ENCODE measurements around the gene SPATA20. TPM values are rescaled to one million over a fixed set of nuclear protein-coding genes. Genes with fewer than 3 reads are reported as not detected.

Gene SPATA20
- total RNA-seq, 4 donors from 2014 or later: 27.6 to 56.0 (median 40.6) TPM

DNA sequence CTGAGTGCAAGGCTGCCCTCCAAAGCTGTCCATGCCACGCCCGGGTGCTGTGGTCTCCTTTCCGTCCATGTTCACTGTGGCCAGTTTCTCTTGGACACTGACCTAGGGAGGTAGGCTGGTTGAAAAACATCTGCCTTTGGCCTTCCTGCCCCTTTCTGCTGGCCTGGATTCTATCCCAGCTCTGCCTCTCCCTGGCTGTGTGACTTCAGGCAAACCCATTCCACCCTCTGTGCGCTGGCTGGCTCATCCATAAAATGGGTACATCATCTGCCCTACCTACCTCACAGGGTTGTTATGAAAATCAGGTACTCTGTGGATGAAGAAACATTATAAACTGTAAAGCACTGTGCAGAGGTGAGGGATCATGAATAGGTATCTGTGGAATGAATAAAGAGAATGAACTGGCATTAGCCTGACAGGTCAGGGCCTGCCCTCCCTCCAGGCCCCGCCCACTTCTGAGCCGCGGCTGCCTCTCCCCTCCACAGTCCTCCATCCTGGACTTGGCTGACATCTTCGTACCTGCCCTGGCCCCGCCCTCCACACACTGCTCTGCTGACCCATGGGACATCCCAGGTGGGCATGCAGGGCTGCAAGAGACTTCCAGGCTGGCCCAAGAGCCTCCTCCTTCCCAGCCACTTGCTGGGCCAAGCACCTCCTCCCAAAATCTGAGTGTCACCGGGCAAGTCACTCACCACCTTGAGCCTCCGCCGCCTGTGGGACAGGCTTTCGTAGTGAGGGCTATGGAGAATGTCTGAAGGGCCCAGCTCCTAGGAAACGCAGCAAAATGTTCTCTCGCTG is 7.0 kb upstream of the SPATA20 start:
- TF ChIP-seq, protein P1, sequence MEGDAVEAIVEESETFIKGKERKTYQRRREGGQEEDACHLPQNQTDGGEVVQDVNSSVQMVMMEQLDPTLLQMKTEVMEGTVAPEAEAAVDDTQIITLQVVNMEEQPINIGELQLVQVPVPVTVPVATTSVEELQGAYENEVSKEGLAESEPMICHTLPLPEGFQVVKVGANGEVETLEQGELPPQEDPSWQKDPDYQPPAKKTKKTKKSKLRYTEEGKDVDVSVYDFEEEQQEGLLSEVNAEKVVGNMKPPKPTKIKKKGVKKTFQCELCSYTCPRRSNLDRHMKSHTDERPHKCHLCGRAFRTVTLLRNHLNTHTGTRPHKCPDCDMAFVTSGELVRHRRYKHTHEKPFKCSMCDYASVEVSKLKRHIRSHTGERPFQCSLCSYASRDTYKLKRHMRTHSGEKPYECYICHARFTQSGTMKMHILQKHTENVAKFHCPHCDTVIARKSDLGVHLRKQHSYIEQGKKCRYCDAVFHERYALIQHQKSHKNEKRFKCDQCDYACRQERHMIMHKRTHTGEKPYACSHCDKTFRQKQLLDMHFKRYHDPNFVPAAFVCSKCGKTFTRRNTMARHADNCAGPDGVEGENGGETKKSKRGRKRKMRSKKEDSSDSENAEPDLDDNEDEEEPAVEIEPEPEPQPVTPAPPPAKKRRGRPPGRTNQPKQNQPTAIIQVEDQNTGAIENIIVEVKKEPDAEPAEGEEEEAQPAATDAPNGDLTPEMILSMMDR (IDR thresholded peaks at IDR 0.05): no peak
- TF ChIP-seq POLR2A (IDR thresholded peaks at IDR 0.05): no peak
- DNase-seq (ENCODE audit: low spot score in 2 of 2): peak in 1 of 2 donors; percentile 50
- WGBS, 2 donors: 53 to 58% methylated on average over 15 of the region's 15 CpGs
- H3K4me3 ChIP-seq (ENCODE audit: low read depth, poor library complexity, severe bottlenecking): no peak overlapping the region
- intact Hi-C loops (cut with DNase I; ENCODE audit: low total_unique reads): loop anchor here (10.0 kb wide), 1 partner anchor 55 kb away; no protein-coding TSS in a partner anchor

DNA sequence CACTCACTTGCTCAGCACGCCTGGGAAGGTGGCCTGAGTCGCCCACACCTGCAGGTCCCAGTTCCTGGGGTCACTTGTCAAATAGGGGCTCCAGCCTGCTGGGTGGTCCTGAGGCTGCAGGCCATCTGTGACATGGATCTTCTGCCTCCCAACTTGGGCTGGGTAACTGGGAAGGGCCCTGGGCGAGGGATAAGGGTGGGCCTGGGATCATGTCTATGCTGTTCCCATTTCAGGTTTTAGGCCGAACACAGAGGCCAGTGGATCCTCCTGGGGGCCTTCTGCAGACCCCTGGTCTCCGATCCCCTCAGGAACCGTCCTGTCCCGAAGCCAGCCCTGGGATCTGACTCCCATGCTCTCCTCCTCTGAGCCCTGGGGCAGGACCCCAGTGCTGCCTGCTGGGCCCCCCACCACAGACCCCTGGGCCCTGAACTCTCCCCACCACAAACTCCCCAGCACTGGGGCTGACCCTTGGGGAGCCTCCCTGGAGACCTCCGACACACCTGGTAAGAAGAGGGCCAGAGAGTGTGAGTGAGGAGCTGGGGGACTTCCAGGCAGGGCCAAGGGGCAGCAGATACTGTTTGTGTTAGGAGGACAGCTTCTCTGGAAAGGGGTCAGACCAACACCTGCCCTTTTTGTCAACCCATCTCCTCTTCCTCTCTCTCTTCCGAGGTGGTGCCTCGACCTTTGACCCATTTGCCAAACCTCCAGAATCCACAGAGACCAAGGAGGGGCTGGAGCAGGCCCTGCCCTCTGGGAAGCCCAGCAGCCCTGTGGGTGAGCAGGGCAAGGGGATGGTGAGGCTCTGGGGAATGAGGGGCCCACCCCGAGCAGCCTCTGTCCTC is 6.2 kb upstream of the SPATA20 start:
- TF ChIP-seq POLR2A (IDR thresholded peaks at IDR 0.05): no peak
- TF ChIP-seq, protein P1 (IDR thresholded peaks at IDR 0.05): no peak
- no peak overlapping the region for H3K4me3 ChIP-seq (ENCODE audit: low read depth, poor library complexity, severe bottlenecking)
- WGBS, 2 donors: 81 to 84% methylated on average over 9 to 11 of the region's 11 CpGs
- intact Hi-C loops (cut with DNase I; ENCODE audit: low total_unique reads): no loop called here
- no peak for DNase-seq (ENCODE audit: low spot score in 2 of 2)

DNA sequence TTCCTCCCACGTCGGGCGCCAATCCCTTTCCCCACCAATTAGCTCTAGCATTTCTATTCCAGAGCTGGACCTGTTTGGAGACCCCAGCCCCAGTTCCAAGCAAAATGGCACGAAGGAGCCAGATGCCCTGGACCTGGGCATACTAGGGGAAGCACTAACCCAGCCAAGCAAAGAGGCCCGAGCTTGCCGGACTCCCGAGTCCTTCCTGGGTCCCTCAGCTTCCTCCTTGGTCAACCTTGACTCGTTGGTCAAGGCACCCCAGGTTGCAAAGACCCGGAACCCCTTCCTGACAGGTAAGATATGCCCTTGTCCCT is 5.6 kb upstream of the SPATA20 start:
- no peak for DNase-seq (ENCODE audit: low spot score in 2 of 2)
- TF ChIP-seq POLR2A (IDR thresholded peaks at IDR 0.05): no peak
- TF ChIP-seq, protein P1 (IDR thresholded peaks at IDR 0.05): no peak
- no peak overlapping the region for H3K4me3 ChIP-seq (ENCODE audit: low read depth, poor library complexity, severe bottlenecking)
- WGBS, 2 donors: 44 to 65% methylated on average over 8 to 9 of the region's 9 CpGs
- intact Hi-C loops (cut with DNase I; ENCODE audit: low total_unique reads): no loop called here

DNA sequence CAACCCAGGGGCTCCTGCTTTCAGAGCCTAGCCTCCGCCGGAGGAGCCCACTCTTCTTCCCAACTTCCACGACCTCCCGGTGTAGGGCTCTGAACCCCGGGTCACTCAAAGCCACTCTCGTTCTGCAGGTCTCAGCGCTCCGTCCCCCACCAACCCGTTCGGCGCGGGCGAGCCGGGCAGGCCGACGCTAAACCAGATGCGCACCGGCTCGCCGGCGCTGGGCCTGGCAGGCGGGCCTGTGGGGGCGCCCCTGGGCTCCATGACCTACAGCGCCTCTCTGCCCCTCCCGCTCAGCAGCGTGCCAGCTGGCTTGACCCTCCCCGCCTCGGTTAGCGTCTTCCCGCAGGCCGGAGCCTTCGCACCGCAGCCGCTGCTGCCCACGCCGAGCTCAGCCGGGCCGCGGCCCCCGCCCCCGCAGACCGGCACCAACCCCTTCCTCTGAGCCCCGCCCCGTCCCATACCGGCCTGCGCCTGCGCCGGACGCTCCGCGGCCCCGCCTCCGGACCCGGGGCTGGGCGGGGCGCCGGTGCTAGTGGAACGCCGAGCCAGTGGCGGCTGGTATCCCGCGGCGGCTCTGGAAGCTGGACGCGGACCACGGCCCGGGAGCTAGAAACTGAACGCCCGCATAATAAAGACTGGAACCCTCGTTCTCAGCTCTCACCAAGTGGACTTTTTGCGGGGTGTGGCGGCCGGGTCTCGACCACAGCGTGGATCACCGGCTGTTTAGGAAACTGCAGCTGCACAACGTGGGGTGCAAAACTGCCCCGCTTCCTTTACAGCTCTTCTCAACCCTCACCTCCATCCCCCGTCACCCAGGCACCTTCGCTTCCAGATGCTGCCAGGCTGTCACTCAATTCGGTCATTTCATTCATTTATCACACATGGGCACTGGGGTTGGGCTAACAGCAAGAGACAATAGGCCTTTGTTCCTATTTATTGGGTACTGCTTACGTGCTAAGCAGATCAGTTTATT is 5.0 kb upstream of the SPATA20 start:
- 2 to 3% methylated on average over 37 to 44 of the region's 82 CpGs for WGBS, 2 donors

More for the DNA sequence above, 5.0 kb upstream of the SPATA20 start:
- DNase-seq (ENCODE audit: low spot score in 2 of 2): peak; percentile 72 to 97
- intact Hi-C loops (cut with DNase I; ENCODE audit: low total_unique reads): no loop called here
- no peak overlapping the region for H3K4me3 ChIP-seq (ENCODE audit: low read depth, poor library complexity, severe bottlenecking)
- no peak for TF ChIP-seq POLR2A (IDR thresholded peaks at IDR 0.05)
- TF ChIP-seq, protein P1 (IDR thresholded peaks at IDR 0.05): no peak
